Right atrium auricular region (tissue), 2 donors: Measurements from ENCODE around the gene MSH6. TPM values are rescaled to one million over a fixed set of nuclear protein-coding genes. Genes with fewer than 3 reads are reported as not detected.

Source experiments
- DNase-seq: peaks from one replicate; pipeline ENCODE4 v3.0.0-alpha.2; 2019; ENCODE audit warnings: low spot score
- H3K27ac ChIP-seq, 2 donors: fragments of 200-600 bp; sonication (generic); 1 replicate in 1 of 2; 2 replicates in 1 of 2; pipeline ENCODE4 v1.5.1; 2016 to 2019
- H3K27me3 ChIP-seq, 2 donors: fragments of 200-600 bp; sonication (generic); one replicate each; pipeline versions ENCODE4 v1.5.1 to v1.6.0; 2017 to 2019
- H3K36me3 ChIP-seq: fragments of 200-600 bp; sonication (generic); one replicate; pipeline ENCODE4 v1.5.1; 2016
- H3K4me1 ChIP-seq, 2 donors: fragments of 200-600 bp; sonication (generic); one replicate each; pipeline versions ENCODE4 v1.5.1 to v1.6.0; 2017 to 2019
- H3K4me3 ChIP-seq, 2 donors: fragments of 200-600 bp; sonication (generic); 1 replicate in 1 of 2; 2 replicates in 1 of 2; pipeline ENCODE4 v1.5.1; 2017 to 2019; ENCODE audit warnings: mild to moderate bottlenecking in 1 of 2, moderate library complexity in 1 of 2
- H3K9me3 ChIP-seq, 2 donors: fragments of 200-600 bp; sonication (generic); one replicate each; pipeline ENCODE4 v1.5.1; 2019
- CTCF ChIP-seq, 2 donors: fragments of 200-600 bp; sonication (generic); IDR thresholded peaks; one replicate each; pipeline ENCODE4 v1.5.1; 2019; ENCODE audit warnings: antibody characterized with exemption in 2 of 2
- total RNA-seq, 2 donors: library from RNA; depleted of rRNA; stranded (reverse); fragments of >200 nt; gene quantifications; one replicate each; pipeline ENCODE4 v1.1.0, GENCODE V29; 2016

Gene MSH6
- total RNA-seq: 10 to 100 TPM; 17.0 to 22.3 TPM

GRCh38 chr2:47782671-47783485, at the start of gene MSH6:
MSH6 (plus strand) TSS chr2:47783145; CDS start chr2:47783234, 89 bp downstream.
- H3K4me1 ChIP-seq: peaks cover 0 to 18% of the 10 kb centered on the region in 2 donors
- H3K27ac ChIP-seq: peak within 1 kb of the TSS; percentile 91 to 93
- H3K9me3 ChIP-seq: no peaks in the 10 kb centered on the region
- H3K27me3 ChIP-seq: no peaks in the 10 kb centered on the region
- no peak for TF ChIP-seq CTCF (IDR thresholded peaks at IDR 0.05)
- no peaks in the 10 kb centered on the region for H3K36me3 ChIP-seq
- DNase-seq: peak; percentile 86
- H3K4me3 ChIP-seq: peak within 1 kb of the TSS; percentile 74 to 92

- TF ChIP-seq CTCF (IDR thresholded peaks at IDR 0.05): no peak
- H3K36me3 ChIP-seq: no peaks in the 10 kb centered on the region
- no peaks in the 10 kb centered on the region for H3K27me3 ChIP-seq
- no peaks in the 10 kb centered on the region for H3K4me1 ChIP-seq
- H3K27ac ChIP-seq: no peak overlapping the region
- no peak for DNase-seq
- no peak overlapping the region for H3K4me3 ChIP-seq
- H3K9me3 ChIP-seq: no peaks in the 10 kb centered on the region
Measured at GRCh38 chr2:47735136-47735869, 47.6 kb upstream of the MSH6 start.

- H3K27ac ChIP-seq: no peak overlapping the region
- no peaks in the 10 kb centered on the region for H3K4me1 ChIP-seq
- no peak for TF ChIP-seq CTCF (IDR thresholded peaks at IDR 0.05)
- H3K9me3 ChIP-seq: no peaks in the 10 kb centered on the region
- no peak overlapping the region for H3K4me3 ChIP-seq
- no peaks in the 10 kb centered on the region for H3K36me3 ChIP-seq
- DNase-seq: no peak
- H3K27me3 ChIP-seq: no peaks in the 10 kb centered on the region
Measured at GRCh38 chr2:47735912-47736311, 47.0 kb upstream of the MSH6 start.

- Histone ChIP-seq H3K4me3 (no peak overlapping the region), H3K9me3 (no peaks in the 10 kb centered on the region), H3K27ac (no peak overlapping the region), H3K36me3 (no peaks in the 10 kb centered on the region), H3K27me3 (no peaks in the 10 kb centered on the region), H3K4me1 (no peaks in the 10 kb centered on the region)
- no peak for TF ChIP-seq CTCF (IDR thresholded peaks at IDR 0.05)
- no peak for DNase-seq
Measured at GRCh38 chr2:47737191-47737975, 45.6 kb upstream of the MSH6 start.

GRCh38 chr2:47738331-47738730, 44.6 kb upstream of the MSH6 start:
- Histone ChIP-seq H3K4me3 (no peak overlapping the region), H3K36me3 (no peaks in the 10 kb centered on the region), H3K9me3 (no peaks in the 10 kb centered on the region), H3K27me3 (no peaks in the 10 kb centered on the region), H3K4me1 (no peaks in the 10 kb centered on the region), H3K27ac (no peak overlapping the region)
- TF ChIP-seq CTCF (IDR thresholded peaks at IDR 0.05): no peak
- no peak for DNase-seq
